PC-3 (cell line): ENCODE measurements around the gene SLC5A5.

ENCODE experiments used
- EZH2 ChIP-seq: fragments of 300-600 bp; sonication (generic); IDR thresholded peaks from one replicate; pipeline ENCODE4 v1.6.1; 2017; ENCODE audit warnings: antibody characterized with exemption, mild to moderate bottlenecking, low read length; ENCODE audit not compliant: unreplicated experiment
- TF ChIP-seq, protein P1 (sequence below): fragments of 300-600 bp; sonication (generic); conservative IDR thresholded peaks from 2 replicates; pipeline ENCODE4 v1.5.1; 2017; ENCODE audit warnings: antibody characterized with exemption, low read depth, mild to moderate bottlenecking, low read length

DNA sequence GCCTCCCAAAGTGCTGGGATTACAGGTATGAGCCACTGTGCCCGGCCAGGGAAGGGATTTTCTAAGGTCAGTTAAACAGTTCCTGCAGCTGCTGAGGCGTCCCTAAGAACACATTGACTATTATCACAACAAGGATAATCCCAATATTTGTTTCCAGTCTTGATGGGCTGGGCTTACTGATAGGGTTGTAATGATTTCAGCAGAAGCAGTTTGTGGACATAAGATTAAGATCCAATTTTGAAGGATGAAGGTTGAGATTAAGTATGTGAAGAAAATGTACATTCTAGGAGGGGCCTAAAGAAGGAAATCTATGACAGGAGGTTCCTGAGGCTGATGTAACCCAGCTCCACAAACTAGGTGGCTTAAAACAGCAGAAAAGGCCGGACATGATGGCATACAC lies 50.4 kb downstream of the SLC5A5 start:
- TF ChIP-seq, protein P1, sequence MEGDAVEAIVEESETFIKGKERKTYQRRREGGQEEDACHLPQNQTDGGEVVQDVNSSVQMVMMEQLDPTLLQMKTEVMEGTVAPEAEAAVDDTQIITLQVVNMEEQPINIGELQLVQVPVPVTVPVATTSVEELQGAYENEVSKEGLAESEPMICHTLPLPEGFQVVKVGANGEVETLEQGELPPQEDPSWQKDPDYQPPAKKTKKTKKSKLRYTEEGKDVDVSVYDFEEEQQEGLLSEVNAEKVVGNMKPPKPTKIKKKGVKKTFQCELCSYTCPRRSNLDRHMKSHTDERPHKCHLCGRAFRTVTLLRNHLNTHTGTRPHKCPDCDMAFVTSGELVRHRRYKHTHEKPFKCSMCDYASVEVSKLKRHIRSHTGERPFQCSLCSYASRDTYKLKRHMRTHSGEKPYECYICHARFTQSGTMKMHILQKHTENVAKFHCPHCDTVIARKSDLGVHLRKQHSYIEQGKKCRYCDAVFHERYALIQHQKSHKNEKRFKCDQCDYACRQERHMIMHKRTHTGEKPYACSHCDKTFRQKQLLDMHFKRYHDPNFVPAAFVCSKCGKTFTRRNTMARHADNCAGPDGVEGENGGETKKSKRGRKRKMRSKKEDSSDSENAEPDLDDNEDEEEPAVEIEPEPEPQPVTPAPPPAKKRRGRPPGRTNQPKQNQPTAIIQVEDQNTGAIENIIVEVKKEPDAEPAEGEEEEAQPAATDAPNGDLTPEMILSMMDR, result no peak
- no peak for TF ChIP-seq EZH2
